Measurements from ENCODE around the gene HDDC2. TPM values are rescaled to one million over a fixed set of nuclear protein-coding genes. Genes with fewer than 3 reads are reported as not detected.

HDDC2 gene
- total RNA-seq, 2 donors from 2014 or later = 36.8 to 42.5 TPM

- peaks cover 19% of the 10 kb centered on the region for H3K4me1 ChIP-seq
- intact Hi-C loops (cut with DNase I) = no loop called here
- ATAC-seq = no peak
- H3K4me3 ChIP-seq = no peak overlapping the region
- no peak for DNase-seq
- TF ChIP-seq POLR2A (IDR thresholded peaks at IDR 0.05) (no peak), CTCF (IDR thresholded peaks at IDR 0.05) (no peak)
- H3K27me3 ChIP-seq = no peaks in the 10 kb centered on the region
- no peaks in the 10 kb centered on the region for H3K36me3 ChIP-seq (replicated peaks in 1 of 2; ENCODE audit: insufficient read depth in 1 of 2, low read depth in 2 of 2)
- 95% methylated on average over 6 of the region's 6 CpGs for WGBS, 2 donors
- H3K9me3 ChIP-seq = no peaks in the 10 kb centered on the region
- no peak overlapping the region for H3K27ac ChIP-seq
Measured at GRCh38 chr6:125227244-125227643, 74.5 kb downstream of the HDDC2 start.

Other genes with a start within 250 kb of the HDDC2 start
- gene TPD52L1, start 148.2 kb downstream of the HDDC2 start, total RNA-seq = 100 to 1,000 TPM in 1 of 2 donors, 10 to 100 TPM in 1; 33.3 to 101 TPM

Data from body of pancreas (tissue), 4 donors.